H1 (cell line): ENCODE measurements around the gene SMARCA4.

ENCODE experiments used
- EGR1 ChIP-seq: IDR thresholded peaks from 2 replicates; pipeline ENCODE4 v1.6.1; 2011; ENCODE audit warnings: low read depth, low read length, borderline replicate concordance
- SIRT6 ChIP-seq: IDR thresholded peaks from one replicate; pipeline ENCODE4 v1.7.1; 2012; ENCODE audit warnings: low read length, inconsistent platforms
- SUZ12 ChIP-seq: fragments of 200-600 bp; sonication (generic); IDR thresholded peaks from 2 replicates; pipeline ENCODE4 v1.6.1; 2012; ENCODE audit warnings: mild to moderate bottlenecking, inconsistent platforms, low read length, moderate library complexity, mixed read lengths
- TBP ChIP-seq: IDR thresholded peaks from 2 replicates; pipeline ENCODE4 v1.6.1; 2011; ENCODE audit warnings: low read depth, low read length, improper control_type of control experiment

- TF ChIP-seq SIRT6 (no peak), TBP (no peak), EGR1 (no peak), SUZ12 (no peak)
Observed at GRCh38 chr19:10919352-10920287, 41.2 kb upstream of the SMARCA4 start.
